ENCODE results near the gene BTG2. TPM values are rescaled to one million over a fixed set of nuclear protein-coding genes. Genes with fewer than 3 reads are reported as not detected.

BTG2 gene
- total and polyA plus RNA-seq, 2 experiments from 2014 or later, result 6.3 to 9.1 TPM

DNA sequence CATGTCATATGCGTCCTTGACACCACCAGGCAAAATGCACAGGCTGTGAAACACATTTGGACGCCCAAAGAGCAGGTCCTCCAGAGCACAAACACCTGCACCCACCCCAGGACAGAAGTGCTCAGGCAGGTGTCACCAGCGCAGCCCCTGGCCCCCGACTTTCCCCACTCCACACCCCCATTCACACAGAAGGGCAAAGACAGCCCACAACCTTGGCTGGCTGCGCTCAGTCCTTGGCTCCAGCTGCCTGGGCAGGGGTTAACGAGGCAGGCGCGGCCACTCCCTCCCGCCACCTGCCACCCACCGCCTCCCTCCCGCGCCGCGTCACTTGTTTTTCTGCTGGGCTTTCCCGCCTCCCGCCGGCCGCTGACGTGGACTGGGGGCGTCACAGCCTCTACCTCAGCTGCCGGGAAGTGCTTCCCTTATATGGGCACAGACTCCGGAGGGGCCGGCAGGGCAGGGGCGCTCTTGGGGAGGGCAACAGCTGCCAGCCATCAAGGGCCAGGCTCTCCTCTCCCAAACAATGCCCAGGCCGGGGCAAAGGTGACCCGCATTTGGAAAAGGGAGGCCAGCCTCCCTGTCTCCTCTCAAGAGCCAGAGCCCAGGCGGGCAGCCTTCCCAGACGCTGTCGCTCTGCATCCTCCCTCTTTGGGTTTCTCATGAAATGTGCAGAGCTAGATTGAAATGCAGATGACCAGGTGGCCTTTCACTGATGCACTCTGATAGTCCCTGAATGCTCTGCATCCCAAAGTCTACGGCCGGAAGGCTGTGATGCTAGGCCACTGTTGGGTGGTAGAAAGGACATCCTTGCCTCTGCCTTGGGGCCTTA, 14.8 kb upstream of the BTG2 start (continued):
- TF ChIP-seq, protein P1, sequence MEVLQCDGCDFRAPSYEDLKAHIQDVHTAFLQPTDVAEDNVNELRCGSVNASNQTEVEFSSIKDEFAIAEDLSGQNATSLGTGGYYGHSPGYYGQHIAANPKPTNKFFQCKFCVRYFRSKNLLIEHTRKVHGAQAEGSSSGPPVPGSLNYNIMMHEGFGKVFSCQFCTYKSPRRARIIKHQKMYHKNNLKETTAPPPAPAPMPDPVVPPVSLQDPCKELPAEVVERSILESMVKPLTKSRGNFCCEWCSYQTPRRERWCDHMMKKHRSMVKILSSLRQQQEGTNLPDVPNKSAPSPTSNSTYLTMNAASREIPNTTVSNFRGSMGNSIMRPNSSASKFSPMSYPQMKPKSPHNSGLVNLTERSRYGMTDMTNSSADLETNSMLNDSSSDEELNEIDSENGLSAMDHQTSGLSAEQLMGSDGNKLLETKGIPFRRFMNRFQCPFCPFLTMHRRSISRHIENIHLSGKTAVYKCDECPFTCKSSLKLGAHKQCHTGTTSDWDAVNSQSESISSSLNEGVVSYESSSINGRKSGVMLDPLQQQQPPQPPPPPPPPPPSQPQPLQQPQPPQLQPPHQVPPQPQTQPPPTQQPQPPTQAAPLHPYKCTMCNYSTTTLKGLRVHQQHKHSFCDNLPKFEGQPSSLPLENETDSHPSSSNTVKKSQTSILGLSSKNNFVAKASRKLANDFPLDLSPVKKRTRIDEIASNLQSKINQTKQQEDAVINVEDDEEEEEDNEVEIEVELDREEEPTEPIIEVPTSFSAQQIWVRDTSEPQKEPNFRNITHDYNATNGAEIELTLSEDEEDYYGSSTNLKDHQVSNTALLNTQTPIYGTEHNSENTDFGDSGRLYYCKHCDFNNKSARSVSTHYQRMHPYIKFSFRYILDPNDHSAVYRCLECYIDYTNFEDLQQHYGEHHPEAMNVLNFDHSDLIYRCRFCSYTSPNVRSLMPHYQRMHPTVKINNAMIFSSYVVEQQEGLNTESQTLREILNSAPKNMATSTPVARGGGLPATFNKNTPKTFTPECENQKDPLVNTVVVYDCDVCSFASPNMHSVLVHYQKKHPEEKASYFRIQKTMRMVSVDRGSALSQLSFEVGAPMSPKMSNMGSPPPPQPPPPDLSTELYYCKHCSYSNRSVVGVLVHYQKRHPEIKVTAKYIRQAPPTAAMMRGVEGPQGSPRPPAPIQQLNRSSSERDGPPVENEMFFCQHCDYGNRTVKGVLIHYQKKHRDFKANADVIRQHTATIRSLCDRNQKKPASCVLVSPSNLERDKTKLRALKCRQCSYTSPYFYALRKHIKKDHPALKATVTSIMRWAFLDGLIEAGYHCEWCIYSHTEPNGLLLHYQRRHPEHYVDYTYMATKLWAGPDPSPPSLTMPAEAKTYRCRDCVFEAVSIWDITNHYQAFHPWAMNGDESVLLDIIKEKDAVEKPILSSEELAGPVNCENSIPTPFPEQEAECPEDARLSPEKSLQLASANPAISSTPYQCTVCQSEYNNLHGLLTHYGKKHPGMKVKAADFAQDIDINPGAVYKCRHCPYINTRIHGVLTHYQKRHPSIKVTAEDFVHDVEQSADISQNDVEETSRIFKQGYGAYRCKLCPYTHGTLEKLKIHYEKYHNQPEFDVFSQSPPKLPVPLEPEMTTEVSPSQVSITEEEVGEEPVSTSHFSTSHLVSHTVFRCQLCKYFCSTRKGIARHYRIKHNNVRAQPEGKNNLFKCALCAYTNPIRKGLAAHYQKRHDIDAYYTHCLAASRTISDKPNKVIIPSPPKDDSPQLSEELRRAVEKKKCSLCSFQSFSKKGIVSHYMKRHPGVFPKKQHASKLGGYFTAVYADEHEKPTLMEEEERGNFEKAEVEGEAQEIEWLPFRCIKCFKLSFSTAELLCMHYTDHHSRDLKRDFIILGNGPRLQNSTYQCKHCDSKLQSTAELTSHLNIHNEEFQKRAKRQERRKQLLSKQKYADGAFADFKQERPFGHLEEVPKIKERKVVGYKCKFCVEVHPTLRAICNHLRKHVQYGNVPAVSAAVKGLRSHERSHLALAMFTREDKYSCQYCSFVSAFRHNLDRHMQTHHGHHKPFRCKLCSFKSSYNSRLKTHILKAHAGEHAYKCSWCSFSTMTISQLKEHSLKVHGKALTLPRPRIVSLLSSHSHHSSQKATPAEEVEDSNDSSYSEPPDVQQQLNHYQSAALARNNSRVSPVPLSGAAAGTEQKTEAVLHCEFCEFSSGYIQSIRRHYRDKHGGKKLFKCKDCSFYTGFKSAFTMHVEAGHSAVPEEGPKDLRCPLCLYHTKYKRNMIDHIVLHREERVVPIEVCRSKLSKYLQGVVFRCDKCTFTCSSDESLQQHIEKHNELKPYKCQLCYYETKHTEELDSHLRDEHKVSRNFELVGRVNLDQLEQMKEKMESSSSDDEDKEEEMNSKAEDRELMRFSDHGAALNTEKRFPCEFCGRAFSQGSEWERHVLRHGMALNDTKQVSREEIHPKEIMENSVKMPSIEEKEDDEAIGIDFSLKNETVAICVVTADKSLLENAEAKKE (CRISPR knock-in tag; IDR thresholded peaks at IDR 0.05), result peak; percentile 41; the same call in 1 of the 2 replicates
- TF ChIP-seq, protein P2, sequence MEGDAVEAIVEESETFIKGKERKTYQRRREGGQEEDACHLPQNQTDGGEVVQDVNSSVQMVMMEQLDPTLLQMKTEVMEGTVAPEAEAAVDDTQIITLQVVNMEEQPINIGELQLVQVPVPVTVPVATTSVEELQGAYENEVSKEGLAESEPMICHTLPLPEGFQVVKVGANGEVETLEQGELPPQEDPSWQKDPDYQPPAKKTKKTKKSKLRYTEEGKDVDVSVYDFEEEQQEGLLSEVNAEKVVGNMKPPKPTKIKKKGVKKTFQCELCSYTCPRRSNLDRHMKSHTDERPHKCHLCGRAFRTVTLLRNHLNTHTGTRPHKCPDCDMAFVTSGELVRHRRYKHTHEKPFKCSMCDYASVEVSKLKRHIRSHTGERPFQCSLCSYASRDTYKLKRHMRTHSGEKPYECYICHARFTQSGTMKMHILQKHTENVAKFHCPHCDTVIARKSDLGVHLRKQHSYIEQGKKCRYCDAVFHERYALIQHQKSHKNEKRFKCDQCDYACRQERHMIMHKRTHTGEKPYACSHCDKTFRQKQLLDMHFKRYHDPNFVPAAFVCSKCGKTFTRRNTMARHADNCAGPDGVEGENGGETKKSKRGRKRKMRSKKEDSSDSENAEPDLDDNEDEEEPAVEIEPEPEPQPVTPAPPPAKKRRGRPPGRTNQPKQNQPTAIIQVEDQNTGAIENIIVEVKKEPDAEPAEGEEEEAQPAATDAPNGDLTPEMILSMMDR (conservative IDR thresholded peaks at IDR 0.05; ENCODE audit: low read depth in 2 of 2), result no peak
- TF ChIP-seq EZH2phosphoT487 (IDR thresholded peaks at IDR 0.05; ENCODE audit: unreplicated experiment) (no peak), ZNF114 (CRISPR knock-in tag; IDR thresholded peaks at IDR 0.05) (no peak), NANOG (IDR thresholded peaks at IDR 0.05; ENCODE audit: borderline replicate concordance) (peak; percentile 38; the same call in 1 of the 2 replicates), CREB1 (CRISPR knock-in tag; IDR thresholded peaks at IDR 0.05; ENCODE audit: low read depth) (peak; percentile 94), STAT1 (IDR thresholded peaks at IDR 0.05; ENCODE audit: unreplicated experiment) (no peak), JUNB (IDR thresholded peaks at IDR 0.05; ENCODE audit: unreplicated experiment) (no peak), EZH2 (IDR thresholded peaks at IDR 0.05; ENCODE audit: low read depth, unreplicated experiment) (no peak), ZNF331 (CRISPR knock-in tag; IDR thresholded peaks at IDR 0.05; ENCODE audit: low read depth) (no peak), POLR2AphosphoS5 (IDR thresholded peaks at IDR 0.05; ENCODE audit: low read depth) (no peak)
- TF ChIP-seq, protein P3, sequence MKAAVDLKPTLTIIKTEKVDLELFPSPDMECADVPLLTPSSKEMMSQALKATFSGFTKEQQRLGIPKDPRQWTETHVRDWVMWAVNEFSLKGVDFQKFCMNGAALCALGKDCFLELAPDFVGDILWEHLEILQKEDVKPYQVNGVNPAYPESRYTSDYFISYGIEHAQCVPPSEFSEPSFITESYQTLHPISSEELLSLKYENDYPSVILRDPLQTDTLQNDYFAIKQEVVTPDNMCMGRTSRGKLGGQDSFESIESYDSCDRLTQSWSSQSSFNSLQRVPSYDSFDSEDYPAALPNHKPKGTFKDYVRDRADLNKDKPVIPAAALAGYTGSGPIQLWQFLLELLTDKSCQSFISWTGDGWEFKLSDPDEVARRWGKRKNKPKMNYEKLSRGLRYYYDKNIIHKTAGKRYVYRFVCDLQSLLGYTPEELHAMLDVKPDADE (IDR thresholded peaks at IDR 0.05), result 0 out of 2 replicates have a peak, but pooled peaks have one; percentile 9
